ENCODE measurements around the gene SEC61B. TPM values are rescaled to one million over a fixed set of nuclear protein-coding genes. Genes with fewer than 3 reads are reported as not detected.

SEC61B gene
- total and polyA plus RNA-seq, 10 of the 15 experiments (the other 5 are each of a cell fraction or from before 2014, with no cell fraction given): 108 to 747 (median 301) TPM

DNA sequence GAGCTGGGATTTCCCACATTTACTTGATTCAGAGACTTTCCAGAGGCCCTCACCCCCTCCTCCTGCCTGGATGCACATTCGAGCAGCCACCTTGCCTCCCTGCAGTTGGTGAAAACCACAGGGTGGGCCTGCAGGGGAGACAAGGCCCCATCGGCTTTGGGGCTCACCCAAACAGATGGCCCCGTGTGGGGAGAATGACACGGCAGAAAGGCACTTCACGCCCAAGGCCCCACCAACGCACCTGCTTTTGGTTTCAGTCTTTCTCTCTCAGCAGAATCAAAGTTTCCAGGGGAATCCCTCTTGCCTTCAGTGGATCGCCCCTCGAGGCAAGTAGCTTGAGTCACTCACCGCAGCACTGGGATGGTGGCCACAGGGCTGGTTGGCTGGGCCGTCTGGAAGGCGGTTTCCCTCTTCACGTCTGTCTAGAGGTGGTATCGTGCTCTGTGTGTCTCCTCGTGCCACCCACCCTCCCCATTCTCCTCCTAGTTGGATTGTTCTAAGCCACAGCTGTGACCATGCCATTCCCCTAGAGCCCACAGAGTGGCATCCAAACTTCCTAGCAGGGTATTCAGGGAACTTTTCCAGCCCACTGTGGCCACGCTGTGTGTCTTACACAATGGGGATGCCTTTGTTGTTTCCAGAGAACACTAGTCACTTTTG is 31.8 kb downstream of the SEC61B start (continued):
- TF ChIP-seq, protein P1, sequence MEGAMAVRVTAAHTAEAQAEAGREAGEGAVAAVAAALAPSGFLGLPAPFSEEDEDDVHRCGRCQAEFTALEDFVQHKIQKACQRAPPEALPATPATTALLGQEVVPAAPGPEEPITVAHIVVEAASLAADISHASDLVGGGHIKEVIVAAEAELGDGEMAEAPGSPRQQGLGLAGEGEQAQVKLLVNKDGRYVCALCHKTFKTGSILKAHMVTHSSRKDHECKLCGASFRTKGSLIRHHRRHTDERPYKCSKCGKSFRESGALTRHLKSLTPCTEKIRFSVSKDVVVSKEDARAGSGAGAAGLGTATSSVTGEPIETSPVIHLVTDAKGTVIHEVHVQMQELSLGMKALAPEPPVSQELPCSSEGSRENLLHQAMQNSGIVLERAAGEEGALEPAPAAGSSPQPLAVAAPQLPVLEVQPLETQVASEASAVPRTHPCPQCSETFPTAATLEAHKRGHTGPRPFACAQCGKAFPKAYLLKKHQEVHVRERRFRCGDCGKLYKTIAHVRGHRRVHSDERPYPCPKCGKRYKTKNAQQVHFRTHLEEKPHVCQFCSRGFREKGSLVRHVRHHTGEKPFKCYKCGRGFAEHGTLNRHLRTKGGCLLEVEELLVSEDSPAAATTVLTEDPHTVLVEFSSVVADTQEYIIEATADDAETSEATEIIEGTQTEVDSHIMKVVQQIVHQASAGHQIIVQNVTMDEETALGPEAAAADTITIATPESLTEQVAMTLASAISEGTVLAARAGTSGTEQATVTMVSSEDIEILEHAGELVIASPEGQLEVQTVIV (IDR thresholded peaks at IDR 0.05; ENCODE audit: borderline replicate concordance, partially characterized antibody): no peak
- TF ChIP-seq TARDBP (IDR thresholded peaks at IDR 0.05; ENCODE audit: borderline replicate concordance) (no peak; the same call in 1 of the 2 replicates), ZNF384 (IDR thresholded peaks at IDR 0.05; ENCODE audit: borderline replicate concordance, low read depth, low read length) (no peak), HDAC2 (IDR thresholded peaks at IDR 0.05) (no peak), RB1 (IDR thresholded peaks at IDR 0.05; ENCODE audit: borderline replicate concordance) (no peak), PAX5 (IDR thresholded peaks at IDR 0.05; ENCODE audit: borderline replicate concordance, low read depth, low read length) (peak; percentile 92), SP1 (IDR thresholded peaks at IDR 0.05; ENCODE audit: low read depth, low read length) (peak; percentile 77), TCF3 (IDR thresholded peaks at IDR 0.05; ENCODE audit: borderline replicate concordance, insufficient read depth, low read depth, low read length) (peak; percentile 96), SPI1 (IDR thresholded peaks at IDR 0.05; ENCODE audit: borderline replicate concordance, insufficient read depth, low read depth, low read length) (no peak), CBFB (IDR thresholded peaks at IDR 0.05; ENCODE audit: low read depth) (peak; percentile 97), POLR2AphosphoS5 (IDR thresholded peaks at IDR 0.05; ENCODE audit: low read length) (no peak; the same call in 1 of the 2 replicates), KDM1A (IDR thresholded peaks at IDR 0.05; ENCODE audit: borderline replicate concordance) (no peak), SMAD1 (IDR thresholded peaks at IDR 0.05; ENCODE audit: low read depth, partially characterized antibody) (no peak), ZNF207 (IDR thresholded peaks at IDR 0.05; ENCODE audit: borderline replicate concordance) (peak; percentile 74; the same call in 1 of the 2 replicates), NR2C1 (IDR thresholded peaks at IDR 0.05) (no peak), KLF5 (IDR thresholded peaks at IDR 0.05; ENCODE audit: partially characterized antibody) (peak; percentile 82), HDAC6 (IDR thresholded peaks at IDR 0.05; ENCODE audit: unreplicated experiment) (no peak), ZNF24 (IDR thresholded peaks at IDR 0.05) (peak; percentile 41; the same call in 1 of the 2 replicates), NFYB (IDR thresholded peaks at IDR 0.05; ENCODE audit: insufficient read depth, low read depth, low read length) (peak; percentile 34; the same call in 1 of the 2 replicates), BHLHE40 (IDR thresholded peaks at IDR 0.05; ENCODE audit: borderline replicate concordance in 1 of 2, low read depth in 2 of 2, low read length in 1 of 2) (peak; percentile 82 to 88), NFYA (IDR thresholded peaks at IDR 0.05; ENCODE audit: borderline replicate concordance, low read depth, low read length) (no peak), EED (IDR thresholded peaks at IDR 0.05; ENCODE audit: low read depth) (peak; percentile 98), ESRRA (IDR thresholded peaks at IDR 0.05; ENCODE audit: low read length) (no peak)
- TF ChIP-seq, protein P2, sequence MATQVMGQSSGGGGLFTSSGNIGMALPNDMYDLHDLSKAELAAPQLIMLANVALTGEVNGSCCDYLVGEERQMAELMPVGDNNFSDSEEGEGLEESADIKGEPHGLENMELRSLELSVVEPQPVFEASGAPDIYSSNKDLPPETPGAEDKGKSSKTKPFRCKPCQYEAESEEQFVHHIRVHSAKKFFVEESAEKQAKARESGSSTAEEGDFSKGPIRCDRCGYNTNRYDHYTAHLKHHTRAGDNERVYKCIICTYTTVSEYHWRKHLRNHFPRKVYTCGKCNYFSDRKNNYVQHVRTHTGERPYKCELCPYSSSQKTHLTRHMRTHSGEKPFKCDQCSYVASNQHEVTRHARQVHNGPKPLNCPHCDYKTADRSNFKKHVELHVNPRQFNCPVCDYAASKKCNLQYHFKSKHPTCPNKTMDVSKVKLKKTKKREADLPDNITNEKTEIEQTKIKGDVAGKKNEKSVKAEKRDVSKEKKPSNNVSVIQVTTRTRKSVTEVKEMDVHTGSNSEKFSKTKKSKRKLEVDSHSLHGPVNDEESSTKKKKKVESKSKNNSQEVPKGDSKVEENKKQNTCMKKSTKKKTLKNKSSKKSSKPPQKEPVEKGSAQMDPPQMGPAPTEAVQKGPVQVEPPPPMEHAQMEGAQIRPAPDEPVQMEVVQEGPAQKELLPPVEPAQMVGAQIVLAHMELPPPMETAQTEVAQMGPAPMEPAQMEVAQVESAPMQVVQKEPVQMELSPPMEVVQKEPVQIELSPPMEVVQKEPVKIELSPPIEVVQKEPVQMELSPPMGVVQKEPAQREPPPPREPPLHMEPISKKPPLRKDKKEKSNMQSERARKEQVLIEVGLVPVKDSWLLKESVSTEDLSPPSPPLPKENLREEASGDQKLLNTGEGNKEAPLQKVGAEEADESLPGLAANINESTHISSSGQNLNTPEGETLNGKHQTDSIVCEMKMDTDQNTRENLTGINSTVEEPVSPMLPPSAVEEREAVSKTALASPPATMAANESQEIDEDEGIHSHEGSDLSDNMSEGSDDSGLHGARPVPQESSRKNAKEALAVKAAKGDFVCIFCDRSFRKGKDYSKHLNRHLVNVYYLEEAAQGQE (IDR thresholded peaks at IDR 0.05; ENCODE audit: low read depth, low read length): no peak
- TF ChIP-seq, protein P3, sequence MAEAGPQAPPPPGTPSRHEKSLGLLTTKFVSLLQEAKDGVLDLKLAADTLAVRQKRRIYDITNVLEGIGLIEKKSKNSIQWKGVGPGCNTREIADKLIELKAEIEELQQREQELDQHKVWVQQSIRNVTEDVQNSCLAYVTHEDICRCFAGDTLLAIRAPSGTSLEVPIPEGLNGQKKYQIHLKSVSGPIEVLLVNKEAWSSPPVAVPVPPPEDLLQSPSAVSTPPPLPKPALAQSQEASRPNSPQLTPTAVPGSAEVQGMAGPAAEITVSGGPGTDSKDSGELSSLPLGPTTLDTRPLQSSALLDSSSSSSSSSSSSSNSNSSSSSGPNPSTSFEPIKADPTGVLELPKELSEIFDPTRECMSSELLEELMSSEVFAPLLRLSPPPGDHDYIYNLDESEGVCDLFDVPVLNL (IDR thresholded peaks at IDR 0.05; ENCODE audit: low read depth, low read length): no peak

Data from GM12878 (cell line).